ENCODE data around the gene NHERF1. TPM values are rescaled to one million over a fixed set of nuclear protein-coding genes. Genes with fewer than 3 reads are reported as not detected.

The NHERF1 gene
- total and polyA plus RNA-seq, 2 of the 13 experiments (the other 11 are each of a cell fraction or from before 2014, with no cell fraction given), result 169 to 269 TPM

GRCh38 chr17:74712756-74713155, 35.7 kb upstream of the NHERF1 start, which contains the start of gene CD300LF:
TSS of gene CD300LF (minus strand) at chr17:74712923. CDS start at chr17:74712866, 57 bp downstream.
- Histone ChIP-seq H2AFZ (ENCODE audit: low read length) (no peak within 1 kb of the TSS), H3K79me2 (ENCODE audit: insufficient read depth, low read length) (no peaks in the 10 kb centered on the region), H3K36me3 (replicated peaks in 1 of 2; ENCODE audit: control insufficient read depth in 1 of 2, insufficient read depth in 2 of 2, low read length in 2 of 2) (no peaks in the 10 kb centered on the region), H3K9me3 (ENCODE audit: low read length) (no peaks in the 10 kb centered on the region), H3K9ac (ENCODE audit: insufficient read depth, low read depth, low read length) (no peak within 1 kb of the TSS), H3K4me1 (ENCODE audit: insufficient read depth, low read length) (peaks cover 26% of the 10 kb centered on the region), H3K27ac (ENCODE audit: extremely low read length, insufficient read depth, low read length) (no peak within 1 kb of the TSS), H3K4me3 (replicated peaks in 1 of 3; ENCODE audit: insufficient read depth in 1 of 3, low read depth in 2 of 3, low read length in 3 of 3) (no peak within 1 kb of the TSS), H3K4me2 (ENCODE audit: low read depth, low read length) (no peak within 1 kb of the TSS), H4K20me1 (ENCODE audit: insufficient read depth, low read length) (0 out of 2 replicates have a peak, but pooled peaks cover 4% of the 10 kb centered on the region), H3K27me3 (ENCODE audit: control insufficient read depth in 1 of 2, insufficient read depth in 2 of 2, low read length in 2 of 2) (peaks cover under 1 to 38% of the 10 kb centered on the region in 2 experiments; a peak in 4 of 5 replicates)
- TF ChIP-seq NFIC (IDR thresholded peaks at IDR 0.05; ENCODE audit: low read length), result no peak
- no peak for TF ChIP-seq ZNF224 (CRISPR knock-in tag; IDR thresholded peaks at IDR 0.05)
- TF ChIP-seq PHB2 (IDR thresholded peaks at IDR 0.05; ENCODE audit: partially characterized antibody), result no peak
- TF ChIP-seq ZFP62 (CRISPR knock-in tag; IDR thresholded peaks at IDR 0.05), result no peak
- no peak for TF ChIP-seq PREB (CRISPR knock-in tag; IDR thresholded peaks at IDR 0.05)
- TF ChIP-seq HMG20B (CRISPR knock-in tag; conservative IDR thresholded peaks at IDR 0.05), result no peak
- TF ChIP-seq ZNF451 (CRISPR knock-in tag; IDR thresholded peaks at IDR 0.05), result no peak
- no peak for TF ChIP-seq ZNF784 (CRISPR knock-in tag; IDR thresholded peaks at IDR 0.05; ENCODE audit: borderline replicate concordance)
- no peak for TF ChIP-seq HCFC1 (IDR thresholded peaks at IDR 0.05; ENCODE audit: low read depth, low read length)
- no peak for TF ChIP-seq GLMP (CRISPR knock-in tag; IDR thresholded peaks at IDR 0.05; ENCODE audit: borderline replicate concordance)
- TF ChIP-seq GATA4 (IDR thresholded peaks at IDR 0.05; ENCODE audit: borderline replicate concordance, low read depth), result no peak
- TF ChIP-seq ATF6 (CRISPR knock-in tag; conservative IDR thresholded peaks at IDR 0.05), result no peak
- TF ChIP-seq CEBPG (CRISPR knock-in tag; IDR thresholded peaks at IDR 0.05), result no peak
- no peak for TF ChIP-seq HMGXB4 (CRISPR knock-in tag; IDR thresholded peaks at IDR 0.05; ENCODE audit: borderline replicate concordance in 1 of 2, low read depth in 1 of 2)
- TF ChIP-seq AKAP8 (CRISPR knock-in tag; IDR thresholded peaks at IDR 0.05), result no peak
- ChIA-PET CTCF (ENCODE audit: low intra/inter-chr PET ratio, low total read pairs) (no interaction called here), POLR2A (no interaction called here)
- in situ Hi-C loops (cut with HindIII; ENCODE audit: extremely low pct_ligation_motif_present, low pct_unique_long_range_greater_than_20kb) (no loop called here), intact Hi-C loops (cut with micrococcal nuclease; ENCODE audit: unreplicated experiment) (no loop called here)
- no TSS peak for BruUV-seq (replicated peaks)
- ATAC-seq (no peak), FAIRE-seq (no peak), DNase-seq (ENCODE audit: low spot score) (no peak)
- WGBS (ENCODE audit: low lambda C conversion rate), result 62% methylated on average over 8 of the region's 8 CpGs
